Stimulated activated naive CD4-positive, alpha-beta T cell treated with Interleukin-2 at 50 U/mL for 16 hours (primary cell): ENCODE results near the gene GATD1.

Experiments used
- DNase-seq: peaks from one replicate; lab custom pipeline; 2025; lab: John Stamatoyannopoulos, UW

GATD1 gene

GRCh38 chr11:795634-796564 is 18.6 kb upstream of the GATD1 start:
- peak; percentile 94 for DNase-seq

- no peak for DNase-seq
Measured at GRCh38 chr11:794766-795633, 17.7 kb upstream of the GATD1 start.

DNA sequence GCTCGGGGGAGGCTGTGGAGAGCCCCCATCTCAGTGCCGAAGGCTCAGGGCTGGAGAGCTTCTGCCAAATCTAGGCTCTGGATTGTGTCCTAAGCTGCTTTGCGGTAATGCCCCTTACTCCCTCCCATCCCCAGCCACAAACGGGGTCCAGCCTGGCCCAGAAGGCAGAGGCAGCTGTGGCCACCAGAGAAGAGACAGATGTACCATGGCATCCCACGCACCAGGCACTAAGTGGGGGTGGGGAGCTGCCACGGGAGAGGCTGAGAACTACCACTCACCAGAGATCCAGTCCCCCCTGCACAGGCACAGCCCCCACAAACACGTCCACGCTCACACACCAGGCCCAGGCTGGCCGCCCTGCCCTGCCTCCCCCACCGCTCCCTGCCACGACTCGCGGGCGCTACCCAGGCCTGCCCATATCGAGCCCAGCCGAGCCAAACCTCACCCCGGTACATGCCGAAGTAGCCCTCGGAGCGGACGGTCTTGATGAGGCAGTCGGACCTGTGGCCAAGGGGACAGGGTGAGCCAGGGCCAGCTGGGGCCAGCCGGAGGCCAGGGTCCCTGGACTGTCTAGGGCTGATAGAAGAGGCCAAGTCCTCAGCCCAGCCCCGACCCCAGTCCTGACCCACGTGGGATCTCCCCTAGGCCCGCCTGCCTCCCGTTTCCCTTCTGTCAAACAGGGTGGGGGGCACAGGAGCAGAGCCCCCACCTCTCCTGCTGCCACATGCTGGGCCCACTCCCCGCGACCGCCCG is 16.9 kb upstream of the GATD1 start:
- DNase-seq, result no peak

DNA sequence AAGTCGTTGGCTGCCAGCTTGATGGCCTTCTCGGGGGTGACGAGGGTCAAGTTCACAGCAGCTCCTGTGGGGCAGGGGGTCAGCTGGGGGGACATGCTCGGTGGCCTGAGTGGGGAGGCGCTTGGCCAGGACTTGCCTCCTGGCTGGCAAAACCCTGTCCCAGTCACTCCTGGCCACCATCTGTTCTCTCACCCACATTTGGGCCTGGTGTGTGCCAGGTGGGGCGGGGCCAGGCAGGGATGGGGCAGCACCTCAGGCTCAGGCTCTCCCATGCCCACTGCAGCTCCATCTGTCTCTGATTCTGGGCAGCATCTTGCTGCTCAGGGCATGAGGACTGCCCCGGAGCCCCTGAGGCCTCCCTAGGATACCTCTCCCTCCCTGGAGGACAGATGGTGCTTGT is 16.3 kb upstream of the GATD1 start:
- DNase-seq, result no peak

- no peak for DNase-seq
Measured at GRCh38 chr11:792873-793272, 15.6 kb upstream of the GATD1 start.

DNA sequence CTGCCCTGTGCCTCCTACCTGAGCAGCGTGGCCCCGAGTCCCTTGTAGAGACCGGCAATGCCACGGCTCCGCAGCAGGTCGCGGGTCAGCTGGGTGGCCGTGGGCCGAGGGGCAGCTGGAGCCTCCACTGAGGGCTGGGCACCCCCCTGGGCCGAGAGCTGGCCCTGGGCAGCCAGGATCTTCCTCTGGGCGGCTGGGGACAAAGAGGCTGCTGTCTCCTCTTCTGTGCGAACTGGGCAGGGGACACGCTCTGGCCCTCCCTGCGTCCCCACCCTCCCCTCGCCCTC is 15.2 kb upstream of the GATD1 start:
- DNase-seq, result no peak

GRCh38 chr11:791658-792534 is 14.6 kb upstream of the GATD1 start:
- DNase-seq, result no peak

DNA sequence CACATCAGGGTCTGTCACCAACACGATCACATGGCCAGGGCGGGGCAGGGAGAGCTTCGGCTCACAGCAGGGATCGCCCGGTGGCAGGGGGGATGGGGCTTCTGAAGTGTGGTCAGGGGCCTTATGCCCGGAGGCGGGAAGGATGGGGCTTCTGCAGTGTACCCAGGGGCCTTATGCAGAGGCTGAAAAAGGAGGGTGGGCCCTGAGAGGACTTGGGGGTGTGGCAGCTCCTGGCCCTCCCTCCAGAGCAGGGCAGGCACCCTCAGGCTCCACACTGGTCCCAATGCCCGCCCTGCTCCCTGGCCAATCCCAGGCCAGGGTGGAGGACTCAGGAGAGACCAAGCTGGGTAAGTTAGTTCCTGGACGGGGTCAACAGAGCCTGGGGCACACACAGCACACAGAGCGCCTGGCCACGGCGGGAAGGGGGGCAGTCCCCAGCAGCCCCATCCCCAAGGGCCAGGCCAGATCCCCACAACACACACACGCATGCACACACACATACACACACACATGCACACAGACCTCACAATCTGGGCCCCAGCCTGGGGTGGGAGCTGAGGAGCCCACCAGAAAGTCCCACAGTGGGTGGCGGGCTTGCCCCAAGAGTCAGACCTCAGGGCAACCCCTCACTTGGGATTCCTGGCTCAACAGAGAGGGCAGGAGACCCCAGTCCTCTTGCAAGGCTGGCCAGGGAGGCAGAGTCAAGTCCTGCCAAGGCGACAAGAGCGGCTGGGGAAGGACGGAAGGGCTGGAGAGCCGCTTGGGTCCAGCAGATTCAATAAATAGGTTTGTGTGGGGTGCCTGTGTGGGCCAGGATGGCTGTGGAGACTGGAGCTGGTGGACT is 13.7 kb upstream of the GATD1 start:
- no peak for DNase-seq

DNA sequence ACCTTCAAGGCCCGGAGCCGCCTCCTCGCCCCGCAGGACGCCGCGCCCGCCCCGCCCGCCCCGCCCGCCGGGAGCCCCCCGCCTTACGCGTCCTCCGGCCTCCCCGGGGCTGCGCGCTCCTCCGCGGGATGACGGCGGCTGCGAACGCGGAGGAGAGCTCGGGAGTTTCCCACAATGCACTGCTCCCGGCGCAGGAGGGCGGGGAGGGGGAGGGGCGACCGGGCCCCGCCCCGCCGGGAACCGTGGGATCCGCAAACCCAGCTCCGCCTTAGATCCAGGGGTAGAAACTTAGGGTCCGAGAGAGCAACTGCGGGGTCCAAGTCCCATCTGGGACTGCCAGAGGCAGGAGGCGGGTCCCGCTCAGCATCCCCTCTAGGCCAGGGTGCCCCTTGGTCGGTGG is 12.7 kb upstream of the GATD1 start, which contains the start of gene CEND1:
Gene CEND1 (minus strand): TSS at position 148 of the 400 bp plus-strand sequence. CDS start 1,514 bp downstream, outside the sequence.
- DNase-seq, result peak; percentile 17

- no peak for DNase-seq
Measured at GRCh38 chr11:788953-789940, 12.0 kb upstream of the GATD1 start.

GRCh38 chr11:788009-788640 is 10.8 kb upstream of the GATD1 start:
- DNase-seq, result no peak

DNA sequence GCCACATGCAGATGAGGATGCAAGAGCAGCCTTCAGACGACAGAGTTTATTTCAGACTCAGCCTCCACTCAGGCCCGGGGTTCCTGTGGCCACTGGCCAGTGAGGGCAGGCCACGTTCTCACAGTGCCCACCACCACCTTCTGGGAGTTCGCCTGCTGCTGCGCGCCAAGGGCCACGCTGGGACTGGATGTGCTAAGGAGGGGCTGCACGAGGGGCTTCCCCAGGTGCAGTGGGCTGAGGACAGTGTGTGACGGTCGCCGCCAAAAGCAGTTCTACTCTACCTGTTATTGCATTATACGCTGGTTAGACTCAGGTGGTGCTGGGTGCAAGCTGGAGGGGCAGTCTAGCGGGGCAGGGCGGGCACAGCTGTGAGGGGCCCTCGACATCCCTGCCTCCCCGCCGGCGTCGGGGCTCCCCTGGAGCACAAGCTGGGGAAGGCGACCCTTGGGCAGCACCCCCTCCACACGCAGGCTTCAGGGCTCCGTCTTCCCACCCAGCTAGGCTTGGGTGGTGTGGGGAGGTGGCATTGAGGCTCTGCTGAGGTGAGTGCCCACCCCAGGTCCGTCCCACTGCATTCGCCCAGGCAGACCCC is 9.9 kb upstream of the GATD1 start:
- no peak for DNase-seq

DNA sequence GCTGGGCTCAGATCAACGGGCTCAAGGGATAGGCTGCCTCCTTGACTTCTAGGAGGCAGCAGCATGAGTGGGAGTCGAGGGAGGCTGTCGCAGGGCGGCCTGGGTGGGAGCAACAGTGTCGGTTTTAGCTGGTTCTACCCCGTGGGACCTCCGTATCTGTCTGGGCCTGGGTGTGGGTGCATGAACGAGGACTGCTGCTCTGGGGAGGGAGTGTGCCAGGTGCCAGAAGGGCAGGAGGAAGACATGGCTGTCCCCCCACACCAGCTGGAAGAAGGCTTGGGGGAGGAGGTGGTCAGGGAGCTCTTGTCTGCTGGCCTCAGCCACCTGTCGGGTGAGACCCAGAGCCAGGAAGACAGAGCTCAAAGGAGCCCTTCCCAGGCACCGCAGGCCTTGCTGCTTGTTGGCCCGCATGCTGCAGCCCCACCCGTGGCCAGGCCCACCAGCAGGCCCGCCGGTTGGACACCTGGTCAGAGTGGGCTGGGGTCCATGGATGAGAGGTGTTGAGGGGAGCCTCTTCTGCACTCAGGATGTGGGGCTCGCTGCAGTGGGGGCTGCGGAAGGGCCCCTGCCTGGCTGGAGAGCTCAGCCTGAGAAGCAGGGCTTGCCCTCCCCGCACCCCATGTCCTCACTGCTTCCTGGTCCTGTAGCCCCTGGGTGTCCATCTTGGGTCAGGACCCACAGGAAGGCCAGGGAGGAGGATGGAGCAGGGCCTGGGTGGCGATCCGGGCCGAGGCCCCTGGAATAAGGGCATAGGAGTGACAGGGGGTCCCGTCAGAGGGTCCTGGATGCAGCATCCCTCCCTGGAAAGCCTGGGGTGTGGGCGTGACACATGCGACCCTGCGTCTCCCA is 9.2 kb upstream of the GATD1 start:
- DNase-seq, result no peak

DNA sequence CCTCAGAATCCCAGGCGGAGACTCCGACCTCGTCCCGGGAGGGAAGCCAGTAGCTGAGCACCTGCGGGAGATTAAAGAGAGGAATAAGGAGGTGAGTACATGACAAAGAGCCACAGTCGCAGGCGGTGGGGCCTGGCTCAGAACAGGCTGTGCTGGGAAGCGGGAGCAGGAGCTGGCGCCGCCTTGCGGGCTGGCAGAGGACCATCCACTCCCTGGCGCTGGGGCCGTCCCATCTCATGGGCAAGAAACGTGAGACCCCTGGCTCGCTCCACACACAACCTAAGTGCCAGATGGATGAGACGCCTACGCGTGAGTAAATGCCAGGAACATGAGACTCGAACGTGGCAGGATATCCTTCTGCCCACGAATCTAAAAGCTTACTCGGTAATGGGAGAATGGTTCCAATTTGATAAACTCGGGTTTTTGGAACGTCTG is 6.3 kb upstream of the GATD1 start:
- DNase-seq, result peak; percentile 19

- DNase-seq, result no peak
Measured at GRCh38 chr11:782264-783174, 5.2 kb upstream of the GATD1 start.

- DNase-seq, result no peak
Measured at GRCh38 chr11:779955-780532, 2.8 kb upstream of the GATD1 start.
